HepG2 (cell line): Measurements from ENCODE around the gene MRPL42. TPM values are rescaled to one million over a fixed set of nuclear protein-coding genes. Genes with fewer than 3 reads are reported as not detected.

Experiments used
- CEBPG ChIP-seq: IDR thresholded peaks from 2 replicates; pipeline ENCODE4 v1.6.1; 2016
- CERS6 ChIP-seq: sonication (generic); formaldehyde crosslinking; IDR thresholded peaks from 2 replicates; pipeline ENCODE4 v1.5.0; 2020; ENCODE audit warnings: missing genetic modification reagents
- FOXA3 ChIP-seq: IDR thresholded peaks from 2 replicates; pipeline ENCODE4 v1.6.1; 2016; ENCODE audit warnings: missing genetic modification reagents, missing compliant biosample characterization
- FOXP4 ChIP-seq: sonication (generic); formaldehyde crosslinking; IDR thresholded peaks from 2 replicates; pipeline ENCODE4 v1.4.0; 2020; ENCODE audit warnings: missing genetic modification reagents
- HMG20A ChIP-seq: IDR thresholded peaks from 2 replicates; pipeline ENCODE4 v1.6.1; 2016; ENCODE audit warnings: borderline replicate concordance
- NBN ChIP-seq: fragments of 450-650 bp; conservative IDR thresholded peaks from 2 replicates; pipeline ENCODE4 v1.6.1; 2017
- RARA ChIP-seq: IDR thresholded peaks from 2 replicates; pipeline ENCODE4 v1.6.1; 2016; ENCODE audit warnings: missing genetic modification reagents, missing compliant biosample characterization
- SAP130 ChIP-seq: IDR thresholded peaks from 2 replicates; pipeline ENCODE4 v1.6.1; 2016; ENCODE audit warnings: low read depth
- THAP11 ChIP-seq: IDR thresholded peaks from 2 replicates; pipeline ENCODE4 v1.6.1; 2016; ENCODE audit warnings: missing biosample characterization, missing genetic modification reagents
- TRAFD1 ChIP-seq: sonication (generic); formaldehyde crosslinking; IDR thresholded peaks from 2 replicates; pipeline ENCODE4 v1.5.1; 2020; ENCODE audit warnings: missing genetic modification reagents, mild to moderate bottlenecking, borderline replicate concordance
- ZMYM2 ChIP-seq: sonication (generic); formaldehyde crosslinking; IDR thresholded peaks from 2 replicates; pipeline ENCODE4 v1.8.0; 2022; ENCODE audit warnings: mild to moderate bottlenecking, missing genetic modification reagents
- ZNF34 ChIP-seq: sonication (generic); formaldehyde crosslinking; IDR thresholded peaks from 2 replicates; pipeline ENCODE4 v1.4.0; 2020; ENCODE audit warnings: mild to moderate bottlenecking, missing genetic modification reagents, borderline replicate concordance
- ZNF691 ChIP-seq: sonication (generic); formaldehyde crosslinking; IDR thresholded peaks from 2 replicates; pipeline ENCODE4 v1.4.0; 2020; ENCODE audit warnings: missing genetic modification reagents, low read depth, mild to moderate bottlenecking, borderline replicate concordance
- polyA plus RNA-seq, 8 experiments: library from polyadenylated mRNA; depleted of rRNA in 3 of 8; stranded (reverse) in 7 of 8; unstranded in 1 of 8; fragments of >200 nt; fragmentation: Illumina TruSeq in 4 of 8; extraction: Trizol in 4 of 8; gene quantifications; 2 replicates each; pipeline versions ENCODE4 v1.2.1 to v1.2.3, GENCODE V29; 2011 to 2016; ENCODE audit warnings: low read depth in 4 of 8, missing spikeins in 1 of 8, mixed read lengths in 1 of 8; ENCODE audit not compliant: insufficient read depth in 1 of 8
- total RNA-seq, 5 experiments: library from RNA; depleted of rRNA; stranded (reverse); fragments of >200 nt; fragmentation: Illumina TruSeq; extraction: Trizol; gene quantifications; 2 replicates each; pipeline ENCODE4 v1.2.3, GENCODE V29; 2016; ENCODE audit warnings: low read depth in 1 of 5

The MRPL42 gene
- total and polyA plus RNA-seq, 2 of the 13 experiments (the other 11 are each of a cell fraction or from before 2014, with no cell fraction given), result 93.3 to 148 TPM

DNA sequence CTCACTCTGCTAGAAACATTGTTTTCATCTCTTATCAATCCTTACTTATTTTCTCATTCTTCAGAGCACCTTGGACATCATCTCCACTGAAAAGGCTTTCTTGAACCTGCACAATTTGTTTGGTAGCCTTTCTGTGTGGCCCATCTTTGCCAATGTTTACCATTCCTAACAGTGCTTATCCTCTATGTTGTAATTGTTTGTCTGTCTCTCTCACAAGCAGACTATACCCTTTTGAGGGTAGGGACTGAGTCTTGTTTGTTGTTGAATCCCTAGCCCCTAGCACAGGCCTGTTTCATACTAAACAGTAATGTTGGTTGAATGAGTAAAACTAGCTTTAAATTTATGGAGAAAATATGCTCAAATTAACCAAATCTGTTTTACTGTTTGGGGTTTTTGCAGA is 9.2 kb downstream of the MRPL42 start (continued):
- TF ChIP-seq ZNF691, result no peak
- no peak for TF ChIP-seq CERS6 (CRISPR knock-in tag)
- 0 out of 2 replicates have a peak, but pooled peaks have one; percentile 19 for TF ChIP-seq HMG20A (CRISPR knock-in tag)
- TF ChIP-seq NBN, result no peak
- 0 out of 2 replicates have a peak, but pooled peaks have one; percentile 20 for TF ChIP-seq RARA (CRISPR knock-in tag)
- TF ChIP-seq SAP130 (CRISPR knock-in tag), result peak; percentile 46; the same call in 1 of the 2 replicates
- TF ChIP-seq CEBPG (CRISPR knock-in tag), result peak; percentile 57; the same call in 1 of the 2 replicates
- no peak for TF ChIP-seq TRAFD1 (CRISPR knock-in tag)
- TF ChIP-seq ZNF34 (CRISPR knock-in tag), result no peak
- TF ChIP-seq FOXA3 (CRISPR knock-in tag), result peak; percentile 85
- TF ChIP-seq FOXP4 (CRISPR knock-in tag), result peak; percentile 58
- peak; percentile 41; the same call in 1 of the 2 replicates for TF ChIP-seq THAP11 (CRISPR knock-in tag)
- TF ChIP-seq ZMYM2 (CRISPR knock-in tag), result 0 out of 2 replicates have a peak, but pooled peaks have one; percentile 34
